HG03457 (cell line): ENCODE data around the gene MTMR4.
"Not testable (repeated sequence)": the region's sequence is repeated elsewhere in the genome, so short reads cannot be mapped to it uniquely, and the experiment has no call there.

Experiments
- ATAC-seq: cut with Tn5 transposase; IDR thresholded peaks from one replicate; pipeline ENCODE4 v1.9.1; 2021; ENCODE audit warnings: moderate number of reproducible peaks; ENCODE audit not compliant: unreplicated experiment

Gene MTMR4

GRCh38 chr17:58513965-58514769 lies at the start of gene MTMR4:
TSS of gene MTMR4 (minus strand) at chr17:58514638. CDS start at chr17:58514407, 231 bp downstream.
- no peak for ATAC-seq

GRCh38 chr17:58560511-58560910 lies 46.1 kb upstream of the MTMR4 start:
- ATAC-seq, result no peak

- no peak for ATAC-seq
These were observed 43.5 kb upstream of the MTMR4 start for GRCh38 chr17:58557981-58558380.

GRCh38 chr17:58556833-58557250 lies 42.4 kb upstream of the MTMR4 start:
- no peak for ATAC-seq

GRCh38 chr17:58555109-58555508 lies 40.7 kb upstream of the MTMR4 start:
- ATAC-seq, result not testable (repeated sequence)

GRCh38 chr17:58541249-58541648 lies 26.8 kb upstream of the MTMR4 start:
- no peak for ATAC-seq

- ATAC-seq, result no peak
These were observed 25.3 kb upstream of the MTMR4 start for GRCh38 chr17:58539698-58540097.

GRCh38 chr17:58538811-58539409 lies 24.5 kb upstream of the MTMR4 start:
- ATAC-seq, result no peak

GRCh38 chr17:58537266-58537665 lies 22.8 kb upstream of the MTMR4 start:
- ATAC-seq, result no peak

GRCh38 chr17:58536542-58536941 lies 22.1 kb upstream of the MTMR4 start:
- no peak for ATAC-seq

- ATAC-seq, result no peak
These were observed 21.0 kb upstream of the MTMR4 start for GRCh38 chr17:58535431-58535830.

- ATAC-seq, result no peak
These were observed 20.5 kb upstream of the MTMR4 start for GRCh38 chr17:58534901-58535421.

GRCh38 chr17:58534331-58534730 lies 19.9 kb upstream of the MTMR4 start:
- no peak for ATAC-seq

GRCh38 chr17:58533616-58534188 lies 19.3 kb upstream of the MTMR4 start:
- ATAC-seq, result no peak

- no peak for ATAC-seq
These were observed 18.1 kb upstream of the MTMR4 start for GRCh38 chr17:58532555-58532951.

- ATAC-seq, result no peak
These were observed 17.5 kb upstream of the MTMR4 start for GRCh38 chr17:58531661-58532554.

- ATAC-seq, result no peak
These were observed 16.7 kb upstream of the MTMR4 start for GRCh38 chr17:58531122-58531521.

GRCh38 chr17:58530655-58531054 lies 16.2 kb upstream of the MTMR4 start:
- no peak for ATAC-seq

- no peak for ATAC-seq
These were observed 14.8 kb upstream of the MTMR4 start for GRCh38 chr17:58529275-58529674.

GRCh38 chr17:58528443-58528842 lies 14.0 kb upstream of the MTMR4 start:
- ATAC-seq, result no peak

- no peak for ATAC-seq
These were observed 13.5 kb upstream of the MTMR4 start for GRCh38 chr17:58527949-58528348.
